Measurements from ENCODE around the gene PARD6A. TPM values are rescaled to one million over a fixed set of nuclear protein-coding genes. Genes with fewer than 3 reads are reported as not detected.

PARD6A gene
- total RNA-seq, 1 donor from 2014 or later, result 3.4 TPM

DNA sequence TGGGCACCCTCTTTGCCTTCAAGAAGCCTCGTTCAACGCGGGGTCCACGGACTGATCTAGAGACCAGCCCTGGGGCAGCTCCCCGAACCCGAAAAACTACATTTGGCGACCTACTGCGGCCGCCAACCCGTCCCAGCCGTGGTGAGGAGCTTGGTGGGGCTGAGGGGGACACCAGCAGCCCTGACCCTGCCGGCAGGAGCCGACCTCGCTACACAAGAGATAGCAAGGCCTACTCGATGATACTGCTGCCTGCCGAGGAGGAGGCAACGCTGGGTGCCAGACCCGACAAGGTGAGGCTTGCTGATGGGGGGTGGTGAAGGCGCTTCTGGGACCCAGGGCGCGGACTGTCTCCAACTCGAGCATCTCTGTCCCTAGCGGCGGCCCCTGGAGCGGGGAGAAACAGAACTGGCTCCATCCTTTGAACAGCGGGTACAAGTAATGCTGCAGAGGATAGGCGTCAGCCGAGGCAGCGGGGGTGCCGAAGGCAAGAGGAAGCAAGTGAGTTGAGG, 6.3 kb upstream of the PARD6A start:
- Histone ChIP-seq H3K27me3 (ENCODE audit: low read depth) (peaks cover 69% of the 10 kb centered on the region), H3K36me3 (peaks cover 6% of the 10 kb centered on the region), H3K9me3 (replicated peaks) (no peaks in the 10 kb centered on the region), H3K4me1 (peaks cover 28% of the 10 kb centered on the region), H3K4me3 (no peak overlapping the region), H3K27ac (replicated peaks) (no peak overlapping the region)
- TF ChIP-seq CTCF (IDR thresholded peaks at IDR 0.05; ENCODE audit: borderline replicate concordance), result no peak
- intact Hi-C loops (cut with micrococcal nuclease), result no loop called here
- DNase-seq, result no peak

DNA sequence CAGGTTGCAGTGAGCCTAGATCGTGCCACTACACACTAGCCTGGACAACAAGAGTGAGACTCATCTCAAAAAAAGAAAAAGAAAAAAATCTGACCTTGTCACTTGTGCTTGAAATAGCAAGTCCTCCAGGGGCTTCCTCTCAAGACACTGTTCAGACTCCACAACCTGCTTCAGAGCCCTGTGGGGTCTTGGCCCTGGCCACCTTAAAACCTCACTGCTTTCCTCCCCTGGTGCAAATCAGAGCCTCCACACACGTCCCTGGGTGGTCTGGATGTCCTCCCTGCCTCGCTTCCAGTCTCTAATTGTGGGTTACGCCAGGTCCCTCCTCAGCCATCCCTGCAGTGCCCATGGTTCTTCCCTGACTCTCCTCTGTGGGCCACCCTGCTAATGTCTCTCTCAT, 5.4 kb upstream of the PARD6A start:
- H3K4me1 ChIP-seq, result peaks cover 30% of the 10 kb centered on the region
- DNase-seq, result no peak
- intact Hi-C loops (cut with micrococcal nuclease), result no loop called here
- no peak overlapping the region for H3K27ac ChIP-seq (replicated peaks)
- peaks cover 6% of the 10 kb centered on the region for H3K36me3 ChIP-seq
- H3K9me3 ChIP-seq (replicated peaks), result no peaks in the 10 kb centered on the region
- peaks cover 60% of the 10 kb centered on the region for H3K27me3 ChIP-seq (ENCODE audit: low read depth)
- H3K4me3 ChIP-seq, result no peak overlapping the region
- no peak for TF ChIP-seq CTCF (IDR thresholded peaks at IDR 0.05; ENCODE audit: borderline replicate concordance)

- Histone ChIP-seq H3K36me3 (peaks cover 6% of the 10 kb centered on the region), H3K4me3 (no peak overlapping the region), H3K27ac (replicated peaks) (no peak overlapping the region), H3K4me1 (peaks cover 39% of the 10 kb centered on the region), H3K27me3 (ENCODE audit: low read depth) (peaks cover 49% of the 10 kb centered on the region), H3K9me3 (replicated peaks) (no peaks in the 10 kb centered on the region)
- intact Hi-C loops (cut with micrococcal nuclease), result no loop called here
- no peak for DNase-seq
- TF ChIP-seq CTCF (IDR thresholded peaks at IDR 0.05; ENCODE audit: borderline replicate concordance), result no peak
Measured at GRCh38 chr16:67656344-67657016, 4.3 kb upstream of the PARD6A start.

DNA sequence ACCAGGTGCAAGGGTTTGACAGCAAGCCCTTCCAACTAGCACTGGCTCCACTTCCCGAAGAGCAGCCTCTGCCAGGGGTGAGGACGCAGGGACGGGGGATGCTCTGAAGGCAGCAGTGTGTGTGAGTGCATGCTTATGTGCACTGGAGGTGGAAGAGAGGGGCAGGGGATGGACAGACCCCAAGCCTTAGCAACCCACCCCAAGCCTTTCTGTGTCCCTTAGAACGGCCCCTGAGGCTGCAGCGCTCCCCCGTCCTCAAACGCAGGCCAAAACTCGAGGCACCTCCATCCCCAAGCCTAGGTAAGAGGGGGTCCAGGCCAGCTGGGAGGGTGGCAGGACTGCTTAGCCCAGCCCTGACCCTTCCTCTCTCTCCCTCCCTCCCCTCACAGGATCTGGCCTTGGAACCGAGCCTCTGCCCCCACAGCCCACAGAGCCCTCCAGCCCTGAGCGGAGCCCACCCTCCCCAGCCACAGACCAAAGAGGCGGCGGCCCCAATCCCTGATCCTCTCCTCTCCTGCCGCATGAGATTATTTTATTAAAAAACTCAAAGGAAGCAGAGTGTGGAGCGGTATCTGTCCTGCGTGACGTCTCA, 3.6 kb upstream of the PARD6A start:
- Histone ChIP-seq H3K36me3 (peaks cover 6% of the 10 kb centered on the region), H3K4me1 (peaks cover 42% of the 10 kb centered on the region), H3K9me3 (replicated peaks) (no peaks in the 10 kb centered on the region), H3K4me3 (no peak overlapping the region), H3K27me3 (ENCODE audit: low read depth) (peaks cover 42% of the 10 kb centered on the region), H3K27ac (replicated peaks) (no peak overlapping the region)
- intact Hi-C loops (cut with micrococcal nuclease), result no loop called here
- no peak for DNase-seq
- TF ChIP-seq CTCF (IDR thresholded peaks at IDR 0.05; ENCODE audit: borderline replicate concordance), result no peak

DNA sequence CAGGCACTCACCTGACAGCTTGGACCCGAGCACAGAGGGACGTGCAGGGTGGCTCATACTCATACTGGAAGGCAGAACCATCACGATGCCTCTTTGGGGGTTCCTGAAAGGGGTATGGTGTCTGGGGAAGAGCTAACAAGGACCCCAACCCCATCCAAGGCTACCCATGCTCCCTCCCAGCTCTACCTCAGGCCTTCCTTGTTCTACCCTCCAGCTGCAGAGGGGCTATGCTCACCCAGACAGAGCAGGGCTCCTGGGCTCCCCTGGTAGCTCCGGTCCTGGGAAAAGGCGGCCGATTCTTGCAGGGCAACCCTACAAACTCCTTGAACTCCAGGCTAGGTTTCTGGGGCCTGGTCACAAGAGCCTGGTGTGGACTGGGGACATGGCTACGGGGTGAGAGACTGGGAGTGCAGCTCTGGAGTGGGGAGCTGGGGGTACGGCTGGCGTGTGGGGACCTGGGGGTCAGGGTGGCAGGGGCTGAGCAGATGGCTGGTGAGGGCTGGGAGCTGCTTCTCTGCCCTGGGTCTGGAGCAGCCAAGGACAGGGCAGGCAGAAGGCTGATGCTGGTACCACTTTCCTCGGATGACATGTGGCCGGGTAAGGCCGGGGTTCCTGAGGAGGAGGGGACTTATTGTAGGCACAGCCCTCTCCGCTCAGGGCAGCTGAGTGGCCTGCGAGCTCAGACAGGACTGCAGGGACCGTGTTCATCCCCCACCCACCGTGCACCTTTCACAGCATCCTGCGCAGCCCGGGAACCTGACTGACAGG, 2.8 kb upstream of the PARD6A start:
- Histone ChIP-seq H3K9me3 (replicated peaks) (no peaks in the 10 kb centered on the region), H3K4me1 (peaks cover 41% of the 10 kb centered on the region), H3K4me3 (no peak overlapping the region), H3K27me3 (ENCODE audit: low read depth) (peaks cover 34% of the 10 kb centered on the region), H3K36me3 (peaks cover 13% of the 10 kb centered on the region), H3K27ac (replicated peaks) (no peak overlapping the region)
- intact Hi-C loops (cut with micrococcal nuclease), result no loop called here
- no peak for DNase-seq
- no peak for TF ChIP-seq CTCF (IDR thresholded peaks at IDR 0.05; ENCODE audit: borderline replicate concordance)
